Inflammatory macrophage treated with lipopolysaccharide for 4 hours (primary cell): Measurements from ENCODE around the gene MSH6.

Experiments used
- DNase-seq: peaks from one replicate; pipeline ENCODE4 v3.0.0-alpha.2; 2020

The MSH6 gene

GRCh38 chr2:47782381-47782670 lies 619 bp upstream of the MSH6 start:
- no peak for DNase-seq

- DNase-seq = peak; percentile 40
Measured at GRCh38 chr2:47783486-47784351, 774 bp downstream of the MSH6 start.

GRCh38 chr2:47784352-47784851 lies 1.5 kb downstream of the MSH6 start:
- no peak for DNase-seq

- peak; percentile 87 for DNase-seq
Measured at GRCh38 chr2:47785986-47786385, 3.0 kb downstream of the MSH6 start.

GRCh38 chr2:47796090-47796697 lies 13.2 kb downstream of the MSH6 start:
- DNase-seq = no peak

- peak; percentile 81 for DNase-seq
Measured at GRCh38 chr2:47798631-47799030, 15.7 kb downstream of the MSH6 start.

- DNase-seq = peak; percentile 27
Measured at GRCh38 chr2:47799031-47799609, 16.2 kb downstream of the MSH6 start.

GRCh38 chr2:47801118-47801517 lies 18.2 kb downstream of the MSH6 start:
- DNase-seq = no peak

GRCh38 chr2:47803363-47803762 lies 20.4 kb downstream of the MSH6 start:
- no peak for DNase-seq

GRCh38 chr2:47803770-47804169 lies 20.8 kb downstream of the MSH6 start:
- DNase-seq = no peak

GRCh38 chr2:47805850-47806249 lies 22.9 kb downstream of the MSH6 start:
- no peak for DNase-seq

GRCh38 chr2:47808614-47809013 lies 25.7 kb downstream of the MSH6 start:
- no peak for DNase-seq

- DNase-seq = no peak
Measured at GRCh38 chr2:47809903-47810302, 27.0 kb downstream of the MSH6 start.

- no peak for DNase-seq
Measured at GRCh38 chr2:47810850-47811249, 27.9 kb downstream of the MSH6 start.

- no peak for DNase-seq
Measured at GRCh38 chr2:47811668-47812067, 28.7 kb downstream of the MSH6 start.

GRCh38 chr2:47815764-47816163 lies 32.8 kb downstream of the MSH6 start:
- no peak for DNase-seq

GRCh38 chr2:47818777-47819176 lies 35.8 kb downstream of the MSH6 start:
- no peak for DNase-seq

GRCh38 chr2:47819834-47820233 lies 36.9 kb downstream of the MSH6 start:
- DNase-seq = peak; percentile 5

- no peak for DNase-seq
Measured at GRCh38 chr2:47822518-47822917, 39.6 kb downstream of the MSH6 start.

- DNase-seq = no peak
Measured at GRCh38 chr2:47833516-47833968, 50.6 kb downstream of the MSH6 start.

GRCh38 chr2:47838249-47838648 lies 55.3 kb downstream of the MSH6 start:
- no peak for DNase-seq

GRCh38 chr2:47838686-47839085 lies 55.7 kb downstream of the MSH6 start:
- no peak for DNase-seq

- DNase-seq = no peak
Measured at GRCh38 chr2:47842846-47843245, 59.9 kb downstream of the MSH6 start.

GRCh38 chr2:47843407-47843806 lies 60.5 kb downstream of the MSH6 start:
- DNase-seq = peak; percentile 65
